Measurements from ENCODE around the gene EIF1.
A peak's percentile ranks its signal among the peaks of the same experiment; 100 is the strongest.
"Not testable (repeated sequence)": the region's sequence is repeated elsewhere in the genome, so short reads cannot be mapped to it uniquely, and the experiment has no call there.

The EIF1 gene

GRCh38 chr17:41679740-41680425 is 8.8 kb upstream of the EIF1 start:
- DNase-seq, result no peak

GRCh38 chr17:41680426-41681040 is 8.2 kb upstream of the EIF1 start:
- no peak for DNase-seq

GRCh38 chr17:41681776-41682175 is 6.9 kb upstream of the EIF1 start:
- no peak for DNase-seq

- no peak for DNase-seq
These were observed 6.1 kb upstream of the EIF1 start for GRCh38 chr17:41682631-41683030.

- no peak for DNase-seq
These were observed 5.2 kb upstream of the EIF1 start for GRCh38 chr17:41683441-41684007.

- no peak for DNase-seq
These were observed 4.7 kb upstream of the EIF1 start for GRCh38 chr17:41684035-41684434.

GRCh38 chr17:41685753-41686152 is 2.9 kb upstream of the EIF1 start:
- DNase-seq, result not testable (repeated sequence)

- no peak for DNase-seq
These were observed 2.4 kb upstream of the EIF1 start for GRCh38 chr17:41686281-41686680.

- no peak for DNase-seq
These were observed 651 bp upstream of the EIF1 start for GRCh38 chr17:41687828-41688640.

- DNase-seq, result no peak
These were observed 1.0 kb downstream of the EIF1 start for GRCh38 chr17:41689497-41690299.

- DNase-seq, result no peak
These were observed 1.8 kb downstream of the EIF1 start for GRCh38 chr17:41690497-41690896.

GRCh38 chr17:41691031-41691777 is 2.5 kb downstream of the EIF1 start:
- no peak for DNase-seq

GRCh38 chr17:41692722-41693521 is 4.2 kb downstream of the EIF1 start:
- no peak for DNase-seq

- DNase-seq, result no peak
These were observed 6.5 kb downstream of the EIF1 start for GRCh38 chr17:41695134-41695661.

GRCh38 chr17:41695954-41696757 is 7.5 kb downstream of the EIF1 start:
- peak; percentile 75 for DNase-seq

- no peak for DNase-seq
These were observed 8.7 kb downstream of the EIF1 start for GRCh38 chr17:41697122-41697962.

- not testable (repeated sequence) for DNase-seq
These were observed 12.2 kb downstream of the EIF1 start for GRCh38 chr17:41700843-41701242.

- no peak for DNase-seq
These were observed 14.0 kb downstream of the EIF1 start for GRCh38 chr17:41702712-41703111.

Data from activated CD4-positive, CD25-positive, alpha-beta regulatory T cell treated with anti-CD3 and anti-CD28 coated beads, Interleukin-2, amount 50 U/mL, for 72 hours (primary cell).